Measurements from ENCODE around the gene LRRC36.

LRRC36 gene

GRCh38 chr16:67387479-67388079 is 61.0 kb downstream of the LRRC36 start:
- no peak for DNase-seq (ENCODE audit: low read depth, low spot score)
- no peak overlapping the region for H3K27ac ChIP-seq

- DNase-seq (ENCODE audit: low read depth, low spot score), result no peak
These were observed 61.6 kb downstream of the LRRC36 start for GRCh38 chr16:67388191-67388590.

DNA sequence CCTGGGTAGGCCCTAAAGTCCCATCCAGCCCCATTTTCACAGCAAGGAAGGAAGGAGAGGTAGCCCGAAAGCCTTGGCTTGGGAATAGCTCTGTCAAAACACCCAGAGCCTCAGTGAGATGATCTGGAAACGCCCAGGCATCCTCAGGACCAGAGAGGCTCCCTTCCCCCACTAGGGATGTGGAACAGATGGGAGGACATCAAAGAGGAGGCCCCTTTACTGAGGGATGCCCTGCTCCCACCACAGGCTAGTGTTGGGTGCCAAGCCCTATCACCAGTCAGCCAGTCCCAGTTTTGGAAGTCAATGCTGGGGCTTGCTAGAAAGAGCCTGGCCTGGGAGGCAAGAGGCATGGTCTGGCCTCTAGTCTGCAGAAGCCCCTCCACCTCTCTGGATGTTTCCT is 62.0 kb downstream of the LRRC36 start:
- no peak for DNase-seq (ENCODE audit: low read depth, low spot score)
- H3K27ac ChIP-seq, result no peak overlapping the region

More at GRCh38 chr16:67388191-67388590, 61.6 kb downstream of the LRRC36 start:
- no peak overlapping the region for H3K27ac ChIP-seq

DNA sequence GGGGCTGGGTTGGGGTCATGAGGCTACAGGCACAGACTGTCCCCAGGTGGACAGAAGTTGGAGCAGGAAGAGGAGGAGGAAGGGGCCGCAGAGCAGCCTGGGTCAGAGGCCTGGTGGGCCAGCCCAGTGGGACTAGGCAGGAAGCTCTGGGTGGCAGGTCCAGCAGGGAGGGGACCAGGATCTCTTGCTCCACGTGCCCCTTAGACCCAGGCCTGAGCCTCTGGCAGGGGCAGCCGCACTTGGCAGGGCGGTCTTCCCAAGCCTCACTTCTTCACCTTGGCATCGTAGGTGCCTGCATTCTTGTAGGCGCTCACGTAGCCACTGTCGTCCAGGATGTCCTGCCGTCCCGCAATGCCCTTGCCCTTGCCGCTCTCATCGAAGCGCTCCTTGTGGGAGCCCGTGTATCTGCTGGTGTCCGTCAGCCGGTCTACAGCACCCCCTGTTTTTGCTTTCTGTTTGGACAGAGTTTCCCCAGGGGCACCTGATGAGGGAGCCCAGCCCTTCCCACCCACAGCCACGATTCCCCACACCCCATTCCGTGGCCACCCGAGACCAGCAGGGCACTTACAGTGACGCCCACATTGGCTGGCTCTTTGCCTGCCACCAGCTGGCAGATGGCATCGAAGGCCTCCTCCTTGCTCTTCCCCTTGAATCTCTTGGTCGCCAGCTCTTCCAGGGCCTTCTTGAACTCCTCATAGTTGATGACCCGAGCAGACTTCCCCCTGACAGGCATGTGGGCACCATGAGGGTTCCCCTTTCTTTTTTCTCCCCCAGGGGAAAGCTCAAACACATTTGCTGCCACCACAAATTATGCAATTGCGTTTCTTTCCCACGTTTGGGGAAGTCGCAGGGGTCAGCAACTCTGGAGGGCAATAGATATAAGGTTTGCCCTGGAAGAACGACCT is 63.5 kb downstream of the LRRC36 start:
- no peak overlapping the region for H3K27ac ChIP-seq
- DNase-seq (ENCODE audit: low read depth, low spot score), result no peak

- no peak for DNase-seq (ENCODE audit: low read depth, low spot score)
- H3K27ac ChIP-seq, result no peak overlapping the region
These were observed 64.3 kb downstream of the LRRC36 start for GRCh38 chr16:67390816-67391423.

GRCh38 chr16:67391424-67392300 is 65.0 kb downstream of the LRRC36 start:
- DNase-seq (ENCODE audit: low read depth, low spot score), result no peak
- H3K27ac ChIP-seq, result no peak overlapping the region

DNA sequence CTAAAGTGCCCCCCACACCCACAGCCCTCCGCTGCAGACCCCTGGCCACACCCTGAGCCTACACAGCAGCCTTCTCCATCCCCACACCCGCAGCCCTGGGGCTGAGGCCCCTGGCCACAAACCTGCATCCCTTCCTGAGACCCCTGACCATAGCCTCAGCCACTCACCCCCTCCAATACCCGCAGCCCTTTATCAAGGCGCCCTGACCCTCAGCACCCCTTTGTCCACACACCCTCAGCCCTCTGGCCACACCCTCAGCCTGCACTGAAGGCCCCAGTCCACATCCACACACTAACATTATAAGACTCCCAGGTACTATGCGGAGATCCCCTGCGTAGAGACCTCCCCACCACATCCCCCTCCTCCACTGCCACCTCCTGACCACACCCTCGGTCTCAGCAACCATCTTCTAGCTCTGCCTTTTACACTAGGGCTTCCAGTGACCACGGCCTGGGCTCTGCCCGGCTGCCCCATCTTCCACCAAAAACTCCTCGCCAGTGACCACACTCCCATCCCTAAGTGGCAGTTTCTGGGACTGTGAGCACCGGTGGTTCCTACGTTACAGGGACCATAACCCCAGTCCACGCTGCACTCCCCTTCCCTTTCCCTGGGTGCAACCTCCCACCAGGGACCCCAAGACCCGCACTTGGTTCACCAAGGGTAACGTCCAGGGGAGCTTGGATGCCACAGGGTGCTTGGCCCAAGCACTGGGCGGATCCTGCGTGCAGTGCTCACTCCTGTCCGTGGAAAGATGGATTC is 65.9 kb downstream of the LRRC36 start:
- DNase-seq (ENCODE audit: low read depth, low spot score), result no peak
- no peak overlapping the region for H3K27ac ChIP-seq

- H3K27ac ChIP-seq, result no peak within 1 kb of the TSS
- no peak for DNase-seq (ENCODE audit: low read depth, low spot score)
These were observed 66.6 kb downstream of the LRRC36 start, which contains the start of gene TPPP3 for GRCh38 chr16:67393111-67393787. TSS of gene TPPP3 (minus strand) at chr16:67393498. CDS start at chr16:67391111, 2,387 bp downstream.

DNA sequence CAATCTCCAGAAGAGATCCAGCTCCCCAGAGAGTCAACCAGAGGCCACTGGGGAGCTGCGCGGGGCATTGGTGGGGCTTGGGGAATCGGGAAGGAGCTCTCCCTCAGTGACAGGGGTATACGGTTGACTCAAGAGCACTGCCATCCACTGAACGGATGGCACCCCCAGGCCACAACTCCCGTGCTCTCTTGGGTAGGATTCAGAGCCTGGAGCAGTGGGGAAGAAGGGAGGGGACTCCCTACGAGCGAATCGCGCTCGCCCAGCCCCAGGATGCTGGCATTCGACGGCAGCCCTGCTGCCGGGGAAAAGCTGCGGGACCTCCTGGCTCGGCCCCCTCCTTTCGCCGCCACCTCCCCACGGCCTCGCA is 67.2 kb downstream of the LRRC36 start:
- H3K27ac ChIP-seq, result no peak overlapping the region
- no peak for DNase-seq (ENCODE audit: low read depth, low spot score)

DNA sequence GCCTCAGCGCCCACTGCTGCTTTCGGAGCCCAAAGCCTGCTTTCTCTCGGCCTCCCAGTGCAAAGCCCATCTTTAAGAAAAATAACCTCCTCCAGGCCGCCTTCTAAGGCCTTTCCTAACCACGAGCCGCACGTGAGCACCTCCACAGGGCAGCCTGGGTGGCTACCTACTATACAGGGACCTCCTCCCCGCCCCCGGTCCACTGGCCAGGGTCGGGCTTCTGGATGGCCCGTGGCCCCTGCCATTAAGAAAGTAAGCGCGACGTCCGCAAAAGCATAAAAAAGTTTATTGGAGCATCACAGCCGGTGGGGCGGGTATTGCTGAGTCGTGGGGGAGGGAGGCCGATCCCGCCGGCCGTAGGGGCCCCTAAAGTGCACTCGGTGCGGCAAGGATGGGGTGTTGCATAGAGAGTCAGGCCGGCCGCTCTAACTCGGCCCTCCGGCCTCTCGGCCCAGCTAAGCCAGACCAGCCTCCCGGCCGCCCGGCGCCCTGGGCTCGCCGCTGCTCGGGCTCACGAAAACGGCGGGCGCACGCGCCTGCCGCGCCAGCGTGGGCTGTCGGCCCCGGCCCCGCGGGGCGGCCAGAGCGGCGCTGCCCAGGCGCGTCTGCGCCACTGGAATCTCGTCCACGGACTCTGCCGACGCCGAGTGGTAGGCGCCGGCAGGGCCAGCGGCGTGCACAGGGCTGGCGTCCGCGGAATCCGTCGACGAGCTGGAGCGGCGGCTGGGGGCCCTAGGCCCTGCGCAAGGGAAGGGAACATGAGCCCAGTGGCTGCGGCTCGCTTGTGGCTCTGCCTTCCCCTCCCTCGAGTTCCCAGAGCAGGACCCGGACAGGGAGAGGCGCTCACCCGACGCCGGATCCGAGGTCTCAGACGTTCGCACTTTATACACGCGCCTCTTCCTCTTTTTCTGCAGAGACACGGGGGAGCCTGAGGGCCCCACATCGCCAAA is 67.8 kb downstream of the LRRC36 start:
- H3K27ac ChIP-seq, result no peak overlapping the region
- DNase-seq (ENCODE audit: low read depth, low spot score), result no peak

DNA sequence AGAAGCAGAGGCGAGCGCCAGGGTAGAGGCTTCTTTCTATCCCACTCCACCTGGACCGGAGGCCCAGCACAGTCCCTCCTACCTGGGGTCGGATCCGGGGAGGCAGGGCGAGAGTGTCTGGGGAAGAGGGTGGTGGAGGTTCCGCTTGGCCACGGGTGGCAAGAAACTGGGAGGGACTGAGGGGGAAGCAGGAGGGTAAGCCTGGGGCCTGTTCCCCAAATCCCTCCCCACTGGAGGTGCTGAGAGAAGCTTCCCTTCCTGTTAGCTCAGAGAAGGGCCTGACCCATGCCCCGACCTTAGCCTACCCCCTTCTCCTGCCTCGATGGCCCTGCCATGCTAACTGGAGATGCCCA is 68.5 kb downstream of the LRRC36 start:
- no peak for DNase-seq (ENCODE audit: low read depth, low spot score)
- H3K27ac ChIP-seq, result no peak overlapping the region

GRCh38 chr16:67395458-67396158 is 69.0 kb downstream of the LRRC36 start:
- no peak for DNase-seq (ENCODE audit: low read depth, low spot score)
- no peak overlapping the region for H3K27ac ChIP-seq

DNA sequence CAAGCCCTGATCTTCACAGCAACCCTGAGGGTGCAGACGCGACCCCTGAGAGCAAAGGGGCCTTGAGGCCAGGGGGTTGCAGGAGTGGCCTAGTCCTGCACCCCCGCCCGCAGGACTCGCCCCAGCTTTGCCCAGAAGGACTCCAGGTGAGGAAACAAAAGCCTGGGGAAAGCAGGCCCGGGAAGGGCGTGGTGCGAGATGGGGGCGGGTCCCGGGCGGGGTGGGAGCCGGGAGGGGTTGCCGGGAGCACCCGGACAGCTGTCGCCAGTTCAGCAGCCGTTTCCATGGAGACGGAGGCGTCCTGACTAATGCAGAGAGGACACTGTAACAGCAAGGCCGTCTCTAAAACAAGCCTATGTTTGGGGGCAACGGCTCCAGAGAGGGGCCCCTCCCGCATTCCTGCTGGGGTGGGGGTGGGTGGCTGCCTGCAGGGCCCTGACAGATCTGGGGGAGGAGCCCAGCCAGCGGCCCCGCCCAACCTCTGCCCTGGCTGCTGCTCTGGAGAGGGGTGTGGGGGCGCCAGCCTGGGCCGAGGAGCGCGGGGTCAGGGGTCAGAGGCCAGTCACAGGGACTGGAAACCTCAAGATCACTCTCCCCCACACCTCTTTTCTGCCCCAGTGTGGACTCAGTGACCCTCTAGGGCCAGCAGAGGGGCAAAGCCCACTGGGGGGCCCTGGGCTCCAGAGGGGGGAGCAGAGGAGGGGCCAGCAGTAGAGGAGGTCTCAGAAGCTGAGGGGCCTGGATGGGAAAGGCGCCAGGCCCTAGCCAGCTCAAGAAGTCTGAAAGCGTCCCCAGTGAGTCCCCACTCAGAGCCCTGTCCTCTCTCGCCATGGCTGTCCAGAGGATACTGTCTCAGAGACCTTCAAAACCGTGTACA is 69.8 kb downstream of the LRRC36 start:
- no peak overlapping the region for H3K27ac ChIP-seq
- no peak for DNase-seq (ENCODE audit: low read depth, low spot score)

DNA sequence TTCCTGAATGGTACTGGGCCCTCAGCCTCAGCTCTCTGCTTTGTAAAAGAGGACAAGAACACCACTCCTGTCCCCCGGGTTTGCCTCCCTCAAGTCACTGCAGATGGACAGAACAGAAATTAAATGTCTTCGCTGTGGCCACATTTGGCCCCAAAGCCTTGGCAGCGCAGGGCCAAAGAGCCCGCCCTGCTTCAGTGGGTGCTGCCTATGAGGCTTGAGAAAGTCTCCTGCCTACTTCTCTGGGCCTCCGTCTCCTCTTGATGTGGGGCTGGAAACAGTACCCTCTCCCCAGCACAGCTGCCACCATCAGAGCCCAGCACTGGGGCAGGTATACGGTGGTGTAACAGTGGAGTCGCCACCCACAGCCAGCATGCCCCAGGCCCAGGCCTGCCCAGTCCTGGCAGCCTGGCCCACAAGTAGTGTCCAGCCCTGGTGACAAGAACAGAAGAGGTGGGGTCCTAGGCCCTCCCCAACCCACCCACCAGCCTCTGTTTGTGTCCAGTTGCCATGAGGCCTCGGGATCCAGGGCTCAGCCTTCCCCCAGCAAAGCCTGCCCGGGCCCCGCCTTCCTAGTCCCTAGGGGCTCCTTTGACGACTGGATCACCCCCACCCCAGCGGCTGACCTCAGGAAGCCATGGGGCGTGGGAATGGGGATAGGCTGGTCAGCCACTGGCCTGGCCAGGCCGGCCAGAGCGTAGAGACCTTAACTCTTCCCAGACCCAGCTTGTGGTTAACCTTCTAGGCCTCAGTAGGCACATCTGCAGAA is 70.6 kb downstream of the LRRC36 start:
- no peak overlapping the region for H3K27ac ChIP-seq
- no peak for DNase-seq (ENCODE audit: low read depth, low spot score)

- no peak overlapping the region for H3K27ac ChIP-seq
- no peak for DNase-seq (ENCODE audit: low read depth, low spot score)
These were observed 71.4 kb downstream of the LRRC36 start for GRCh38 chr16:67397812-67398545.

All from epithelial cell of prostate (primary cell).